Trophoblast cell (in vitro differentiated cells and primary cell): Measurements from ENCODE around the gene REEP6.

Experiments
- DNase-seq, 2 donors: peaks; one replicate each; pipeline ENCODE4 v3.0.0-alpha.2; 2016
- H2AFZ ChIP-seq: 2 replicates; pipeline ENCODE4 v1.6.1; 2013; ENCODE audit warnings: low read length, moderate library complexity, mild to moderate bottlenecking; ENCODE audit not compliant: insufficient read depth, poor library complexity
- H2AK5ac ChIP-seq: 2 replicates; pipeline ENCODE4 v1.6.1; 2013; ENCODE audit warnings: mild to moderate bottlenecking, low read length
- H2BK120ac ChIP-seq: 2 replicates; pipeline ENCODE4 v1.6.1; 2013; ENCODE audit warnings: low read length, mild to moderate bottlenecking, moderate library complexity; ENCODE audit not compliant: insufficient read depth, poor library complexity
- H2BK12ac ChIP-seq: 2 replicates; pipeline ENCODE4 v1.6.1; 2013; ENCODE audit warnings: mild to moderate bottlenecking, low read length, moderate library complexity
- H2BK5ac ChIP-seq: 2 replicates; pipeline ENCODE4 v1.6.1; 2013; ENCODE audit warnings: low read length, low read depth, moderate library complexity, mild to moderate bottlenecking; ENCODE audit not compliant: poor library complexity
- H3K14ac ChIP-seq: 2 replicates; pipeline ENCODE4 v1.6.1; 2013; ENCODE audit warnings: mild to moderate bottlenecking, low read length
- H3K18ac ChIP-seq: 2 replicates; pipeline ENCODE4 v1.6.1; 2013; ENCODE audit warnings: mild to moderate bottlenecking, low read length
- H3K23ac ChIP-seq: 2 replicates; pipeline ENCODE4 v1.6.1; 2013; ENCODE audit warnings: low read length
- H3K27ac ChIP-seq: 2 replicates; pipeline ENCODE4 v1.5.1; 2013; ENCODE audit warnings: low read depth, mild to moderate bottlenecking, inconsistent platforms, low read length, moderate library complexity
- H3K27me3 ChIP-seq: 2 replicates; pipeline ENCODE4 v1.6.1; 2013; ENCODE audit warnings: inconsistent platforms, mild to moderate bottlenecking, low read length, moderate library complexity; ENCODE audit not compliant: insufficient read depth
- H3K36me3 ChIP-seq, 2 experiments: 1 replicate in 1 of 2; 2 replicates in 1 of 2; pipeline ENCODE4 v1.6.1; 2013; ENCODE audit warnings: low read length in 2 of 2, mild to moderate bottlenecking in 2 of 2, moderate library complexity in 1 of 2; ENCODE audit not compliant: insufficient read depth in 2 of 2, control insufficient read depth in 1 of 2
- H3K4ac ChIP-seq: 2 replicates; pipeline ENCODE4 v1.6.1; 2013; ENCODE audit warnings: low read depth, mild to moderate bottlenecking, low read length, moderate library complexity
- H3K4me1 ChIP-seq, 2 experiments: 1 replicate in 1 of 2; 2 replicates in 1 of 2; pipeline ENCODE4 v1.6.1; 2013; ENCODE audit warnings: low read length in 2 of 2, mild to moderate bottlenecking in 2 of 2, moderate library complexity in 1 of 2; ENCODE audit not compliant: insufficient read depth in 2 of 2, control insufficient read depth in 1 of 2
- H3K4me2 ChIP-seq: 2 replicates; pipeline ENCODE4 v1.6.1; 2013; ENCODE audit warnings: inconsistent platforms, mild to moderate bottlenecking, low read length, moderate library complexity
- H3K4me3 ChIP-seq: 2 replicates; pipeline ENCODE4 v1.5.1; 2013; ENCODE audit warnings: mild to moderate bottlenecking, low read depth, low read length, inconsistent platforms
- H3K79me1 ChIP-seq: one replicate; pipeline ENCODE4 v1.6.1; 2013; ENCODE audit warnings: low read length
- H3K79me2 ChIP-seq: 2 replicates; pipeline ENCODE4 v1.6.1; 2013; ENCODE audit warnings: low read length, mild to moderate bottlenecking; ENCODE audit not compliant: control insufficient read depth, insufficient read depth, poor library complexity
- H3K9ac ChIP-seq: 2 replicates; pipeline ENCODE4 v1.6.1; 2013; ENCODE audit warnings: mild to moderate bottlenecking, low read length
- H3K9me3 ChIP-seq: 2 replicates; pipeline ENCODE4 v1.6.1; 2013; ENCODE audit warnings: low read depth, mild to moderate bottlenecking, control low read depth, inconsistent platforms, low read length; ENCODE audit not compliant: insufficient read depth
- H4K12ac ChIP-seq: 2 replicates; pipeline ENCODE4 v1.6.1; 2013; ENCODE audit warnings: low read depth, mild to moderate bottlenecking, low read length, moderate library complexity
- H4K8ac ChIP-seq: 2 replicates; pipeline ENCODE4 v1.6.1; 2013; ENCODE audit warnings: low read depth, mild to moderate bottlenecking, low read length, moderate library complexity
- H4K91ac ChIP-seq: one replicate; pipeline ENCODE4 v1.6.1; 2013; ENCODE audit warnings: low read depth, mild to moderate bottlenecking, low read length, moderate library complexity
- whole genome bisulfite sequencing: extraction: QIAGEN DNeasy Blood & Tissue Kit; methylation state at CpG from one replicate; pipeline ENCODE4 v1.1.7; 2013; ENCODE audit warnings: missing lambda C conversion rate; ENCODE audit not compliant: insufficient read length, insufficient coverage; ENCODE audit errors: extremely low coverage; 5-methylcytosine and 5-hydroxymethylcytosine counted together

The REEP6 gene

DNA sequence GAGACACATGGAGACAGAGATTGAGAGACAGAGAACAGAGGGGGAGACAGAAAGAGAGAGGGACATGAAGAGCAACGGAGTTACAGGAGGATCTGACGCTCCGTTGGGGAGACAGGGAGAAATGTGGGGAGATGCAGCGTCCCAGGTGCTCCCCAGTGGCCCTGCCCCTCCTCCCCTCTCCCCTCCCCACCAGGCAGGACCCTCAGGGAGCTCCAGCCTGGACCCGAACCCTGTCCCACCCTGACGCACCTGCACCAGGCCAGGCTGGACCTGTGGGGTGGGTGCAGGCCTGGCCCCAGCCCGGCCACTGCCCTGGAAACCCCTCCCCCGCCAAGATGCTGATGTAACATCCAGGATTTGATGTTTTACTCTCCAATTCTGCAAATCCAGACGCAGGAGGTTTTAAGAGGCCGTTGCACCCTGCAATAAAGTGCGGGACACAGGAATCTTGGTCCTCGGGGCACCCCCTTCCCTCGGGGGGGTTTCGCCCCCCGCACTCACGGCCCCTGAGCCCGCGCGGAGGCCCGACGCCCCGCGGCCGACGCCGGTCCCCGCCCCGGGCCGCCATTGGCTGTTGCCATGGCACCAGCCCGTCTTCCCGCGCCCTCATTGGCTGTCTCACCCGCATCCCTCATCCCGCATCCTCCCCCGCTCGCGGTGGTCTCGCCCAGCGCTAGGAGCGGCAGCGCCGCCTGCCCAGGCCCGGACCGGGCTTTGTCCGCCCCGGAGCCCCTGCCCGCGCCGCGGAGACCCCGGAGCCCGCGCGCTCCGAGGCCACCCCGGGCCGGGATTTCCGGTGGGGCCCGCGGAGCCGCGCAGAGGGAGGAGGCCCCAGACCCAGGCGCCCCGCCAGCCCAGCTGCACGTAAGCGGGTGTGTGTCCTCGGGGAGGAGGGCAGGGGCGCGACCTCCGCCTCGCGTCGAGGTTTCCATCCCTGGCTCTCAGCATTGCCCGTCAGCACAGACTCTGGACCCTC, 41.2 kb upstream of the REEP6 start, which contains the start of gene APC2:
TSS of gene APC2 (plus strand) at position 655 of the 976 bp plus-strand sequence. CDS start 2,881 bp downstream, outside the sequence.
- Histone ChIP-seq H4K8ac (no peak within 1 kb of the TSS), H3K18ac (no peak within 1 kb of the TSS), H2BK5ac (no peak within 1 kb of the TSS), H3K79me1 (no peaks in the 10 kb centered on the region), H3K36me3 (no peaks in the 10 kb centered on the region), H3K4ac (no peak within 1 kb of the TSS), H3K27ac (no peak within 1 kb of the TSS), H3K4me3 (no peak within 1 kb of the TSS), H3K27me3 (peaks cover 63% of the 10 kb centered on the region), H3K9ac (no peak within 1 kb of the TSS), H3K4me2 (no peak within 1 kb of the TSS), H3K9me3 (peaks cover 12% of the 10 kb centered on the region), H2BK120ac (no peak within 1 kb of the TSS), H4K12ac (no peak within 1 kb of the TSS), H3K23ac (peak within 1 kb of the TSS; percentile 8), H3K14ac (no peak within 1 kb of the TSS), H3K79me2 (no peaks in the 10 kb centered on the region), H4K91ac (no peak within 1 kb of the TSS), H2AFZ (no peak within 1 kb of the TSS), H3K4me1 (peaks cover 5 to 11% of the 10 kb centered on the region in 2 experiments), H2AK5ac (no peak within 1 kb of the TSS), H2BK12ac (no peak within 1 kb of the TSS)
- no CpG with 5 or more reads among the region's 74 CpGs for WGBS
- DNase-seq = peak in 1 of 2 donors; percentile 33

DNA sequence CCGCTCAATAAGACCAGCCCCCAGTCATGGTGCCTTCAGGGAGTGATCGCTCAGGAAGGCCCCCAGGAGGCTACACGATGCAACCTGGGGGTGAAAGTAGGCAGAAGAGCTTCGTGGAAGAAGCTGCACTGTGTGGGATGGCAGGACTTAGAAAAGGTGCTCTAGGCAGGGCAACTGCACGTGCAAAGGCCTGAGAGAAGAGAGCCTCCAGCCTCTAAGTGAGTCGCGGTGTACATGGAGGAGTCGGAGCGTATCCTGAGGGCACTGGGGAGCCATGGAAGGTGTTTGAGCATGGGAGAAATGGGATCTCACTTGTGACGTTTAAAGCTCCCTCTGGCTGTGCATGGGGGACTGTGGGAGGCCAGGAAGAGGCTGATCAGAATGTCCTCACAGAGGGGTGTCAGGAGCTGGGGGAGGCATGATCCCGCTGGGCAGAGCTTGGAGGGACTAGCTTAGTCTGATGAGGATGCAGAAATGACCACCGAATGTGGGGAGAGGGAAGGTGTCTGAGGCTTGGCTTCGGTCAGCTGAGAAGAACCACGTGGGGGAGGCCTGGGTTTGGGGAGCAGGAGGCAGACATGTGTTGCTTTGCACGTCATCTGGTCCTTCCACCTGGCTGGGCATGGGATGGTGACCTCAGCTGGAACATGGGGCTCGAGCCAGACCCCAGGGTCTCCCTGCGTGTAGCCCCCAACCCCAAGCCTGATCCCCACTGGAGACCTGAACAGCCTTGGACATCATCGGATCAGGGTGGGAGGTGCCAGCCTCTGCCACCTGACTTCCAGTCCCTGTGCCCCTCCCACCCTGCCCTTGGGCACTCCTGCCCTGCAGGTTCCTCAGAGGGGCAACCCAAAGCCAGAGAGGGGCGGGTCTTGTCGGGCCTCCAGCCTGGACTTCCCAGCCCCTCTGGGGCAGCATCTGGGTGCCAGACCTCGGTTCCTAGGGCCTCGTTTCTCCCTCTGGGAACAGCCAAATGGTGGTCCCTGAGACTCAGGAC, 39.9 kb upstream of the REEP6 start:
- H3K79me1 ChIP-seq = no peaks in the 10 kb centered on the region
- H2BK5ac ChIP-seq = no peak overlapping the region
- no peak overlapping the region for H4K91ac ChIP-seq
- no peak overlapping the region for H3K4ac ChIP-seq
- no peak overlapping the region for H3K9ac ChIP-seq
- H3K4me1 ChIP-seq = peaks cover 0 to 5% of the 10 kb centered on the region in 2 experiments
- H3K18ac ChIP-seq = no peak overlapping the region
- no peaks in the 10 kb centered on the region for H3K36me3 ChIP-seq
- H3K14ac ChIP-seq = no peak overlapping the region
- no peak overlapping the region for H4K12ac ChIP-seq
- no peak overlapping the region for H2AK5ac ChIP-seq
- no CpG with 5 or more reads among the region's 22 CpGs for WGBS
- no peak overlapping the region for H3K23ac ChIP-seq
- no peak overlapping the region for H2BK120ac ChIP-seq
- H3K27ac ChIP-seq = no peak overlapping the region
- H2BK12ac ChIP-seq = no peak overlapping the region
- H3K27me3 ChIP-seq = peaks cover 58% of the 10 kb centered on the region
- H2AFZ ChIP-seq = no peak overlapping the region
- H3K9me3 ChIP-seq = peaks cover 18% of the 10 kb centered on the region
- no peak overlapping the region for H3K4me2 ChIP-seq
- H3K79me2 ChIP-seq = no peaks in the 10 kb centered on the region
- no peak for DNase-seq
- H4K8ac ChIP-seq = no peak overlapping the region
- H3K4me3 ChIP-seq = no peak overlapping the region

DNA sequence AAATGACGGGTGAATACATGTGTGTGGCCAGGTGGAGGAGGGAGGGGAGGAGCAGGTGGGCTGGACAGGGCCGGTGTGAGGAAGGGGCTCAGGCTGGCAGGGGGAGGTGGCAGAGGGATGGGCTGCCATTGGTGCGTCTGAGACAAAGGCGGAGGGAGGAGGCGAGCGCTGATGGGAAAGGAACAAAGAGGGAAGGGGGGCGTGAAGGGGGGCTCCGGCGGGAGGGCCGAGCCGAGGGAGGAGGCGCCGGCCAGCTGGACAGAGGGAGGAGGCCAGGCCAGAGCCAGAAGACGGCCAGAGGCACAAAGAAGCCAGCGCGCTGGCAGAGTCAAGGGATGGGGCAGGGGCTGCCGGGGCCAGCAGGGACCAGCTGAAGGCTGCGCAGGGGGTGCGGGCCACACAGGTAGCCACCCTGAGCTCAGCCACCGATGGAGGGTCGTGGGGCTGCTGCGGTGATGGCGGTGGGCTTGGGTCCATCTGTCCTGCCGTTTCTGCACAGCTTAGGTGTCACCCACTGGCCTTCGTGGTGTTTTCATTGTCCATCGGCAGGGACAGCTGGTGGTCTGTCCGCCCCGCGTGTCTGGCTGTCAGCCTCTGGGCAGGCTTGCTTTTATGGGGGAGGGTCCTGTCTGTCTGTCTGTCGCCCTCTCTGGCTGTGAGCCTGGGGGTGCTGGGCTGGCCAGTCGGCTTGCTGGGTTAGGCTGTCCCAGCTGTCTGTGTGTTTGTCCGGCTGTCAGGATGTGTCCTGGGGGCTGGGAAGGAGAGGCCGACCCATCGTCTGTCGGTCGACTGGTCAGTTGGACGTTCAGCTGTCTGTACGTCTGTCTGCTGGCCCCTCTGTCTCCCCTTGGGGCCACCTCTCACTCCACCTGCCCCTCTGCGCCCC, 38.8 kb upstream of the REEP6 start:
- H3K23ac ChIP-seq = no peak overlapping the region
- peaks cover 23% of the 10 kb centered on the region for H3K9me3 ChIP-seq

More for the DNA sequence above, 38.8 kb upstream of the REEP6 start:
- H2AK5ac ChIP-seq = no peak overlapping the region
- H3K4me2 ChIP-seq = no peak overlapping the region
- H4K8ac ChIP-seq = no peak overlapping the region
- H2BK5ac ChIP-seq = no peak overlapping the region
- H3K4me3 ChIP-seq = no peak overlapping the region
- H3K27ac ChIP-seq = no peak overlapping the region
- H3K9ac ChIP-seq = no peak overlapping the region
- no peak for DNase-seq
- H4K12ac ChIP-seq = no peak overlapping the region
- H2BK12ac ChIP-seq = no peak overlapping the region
- no peaks in the 10 kb centered on the region for H3K79me1 ChIP-seq
- no peak overlapping the region for H3K14ac ChIP-seq
- no CpG with 5 or more reads among the region's 39 CpGs for WGBS
- H3K18ac ChIP-seq = no peak overlapping the region
- H2AFZ ChIP-seq = no peak overlapping the region
- no peaks in the 10 kb centered on the region for H3K36me3 ChIP-seq
- no peak overlapping the region for H2BK120ac ChIP-seq
- H3K27me3 ChIP-seq = peaks cover 47% of the 10 kb centered on the region
- no peak overlapping the region for H4K91ac ChIP-seq
- H3K4ac ChIP-seq = no peak overlapping the region
- no peaks in the 10 kb centered on the region for H3K4me1 ChIP-seq
- H3K79me2 ChIP-seq = no peaks in the 10 kb centered on the region
